NCI-H345 treated with DMSO at 0.1 percent for 48 hours (cell line): ENCODE data around the gene SRRT.
"Not testable (repeated sequence)": the region's sequence is repeated elsewhere in the genome, so short reads cannot be mapped to it uniquely, and the experiment has no call there.

Experiments
- DNase-seq: peaks from one replicate; lab custom pipeline; 2025; ENCODE audit not compliant: unreplicated experiment; lab: John Stamatoyannopoulos, UW

Gene SRRT

GRCh38 chr7:100921039-100921438, 46.1 kb downstream of the SRRT start:
- DNase-seq: no peak

- not testable (repeated sequence) for DNase-seq
These were observed 48.7 kb downstream of the SRRT start for GRCh38 chr7:100923616-100924015.

- DNase-seq: no peak
These were observed 54.9 kb downstream of the SRRT start for GRCh38 chr7:100929808-100930174.

GRCh38 chr7:100933734-100934133, 58.8 kb downstream of the SRRT start:
- no peak for DNase-seq

- not testable (repeated sequence) for DNase-seq
These were observed 60.5 kb downstream of the SRRT start for GRCh38 chr7:100935381-100935780.

- DNase-seq: not testable (repeated sequence)
These were observed 61.3 kb downstream of the SRRT start for GRCh38 chr7:100936167-100936566.
